Astrocyte (in vitro differentiated cells and primary cell): ENCODE data around the gene ADRA2C. TPM values are rescaled to one million over a fixed set of nuclear protein-coding genes. Genes with fewer than 3 reads are reported as not detected.
A peak's percentile ranks its signal among the peaks of the same experiment; 100 is the strongest.

Experiments used
- DNase-seq: peaks from one replicate; pipeline ENCODE4 v3.0.0-alpha.2; 2010; ENCODE audit warnings: low read depth
- FAIRE-seq: peaks from 2 replicates; lab custom pipeline; 2011; peaks lifted over from hg19 to GRCh38; lab: Jason Lieb, UNC
- H2AFZ ChIP-seq: 2 replicates; pipeline ENCODE4 v1.6.0; 2012; ENCODE audit warnings: low read depth, low read length, inconsistent platforms
- H3K27ac ChIP-seq: 2 replicates; pipeline ENCODE4 v1.5.1; 2011; ENCODE audit warnings: low read depth, low read length, inconsistent platforms
- H3K27me3 ChIP-seq: 2 replicates; pipeline ENCODE4 v1.6.0; 2011; ENCODE audit warnings: low read length, inconsistent platforms; ENCODE audit not compliant: insufficient read depth
- H3K36me3 ChIP-seq: 2 replicates; pipeline ENCODE4 v1.5.1; 2011; ENCODE audit warnings: low read length, inconsistent platforms; ENCODE audit not compliant: insufficient read depth
- H3K4me1 ChIP-seq: 2 replicates; pipeline ENCODE4 v1.5.1; 2011; ENCODE audit warnings: low read length, inconsistent platforms; ENCODE audit not compliant: insufficient read depth
- H3K4me2 ChIP-seq: 2 replicates; pipeline ENCODE4 v1.6.0; 2012; ENCODE audit warnings: low read length, inconsistent platforms
- H3K4me3 ChIP-seq: 2 replicates; pipeline ENCODE4 v1.5.1; 2011; ENCODE audit warnings: low read depth, mild to moderate bottlenecking, low read length, inconsistent platforms; ENCODE audit not compliant: insufficient read depth
- H3K79me2 ChIP-seq: 2 replicates; pipeline ENCODE4 v1.6.0; 2012; ENCODE audit warnings: mild to moderate bottlenecking, low read length, inconsistent platforms; ENCODE audit not compliant: insufficient read depth
- H3K9ac ChIP-seq: 2 replicates; pipeline ENCODE4 v1.6.0; 2012; ENCODE audit warnings: mild to moderate bottlenecking, low read length, inconsistent platforms
- H3K9me3 ChIP-seq: 2 replicates; pipeline ENCODE4 v1.5.1; 2012; ENCODE audit warnings: low read depth, mild to moderate bottlenecking, low read length, inconsistent platforms; ENCODE audit not compliant: insufficient read depth
- H4K20me1 ChIP-seq: 2 replicates; pipeline ENCODE4 v1.6.0; 2012; ENCODE audit warnings: low read length, inconsistent platforms; ENCODE audit not compliant: insufficient read depth
- H3K27ac Mint-ChIP-seq: one replicate; pipeline ENCODE4 v1.8.0; 2021; ENCODE audit warnings: mild to moderate bottlenecking, mixed read lengths; ENCODE audit not compliant: unreplicated experiment
- H3K27me3 Mint-ChIP-seq: one replicate; pipeline ENCODE4 v1.8.0; 2021; ENCODE audit warnings: low read depth, mixed read lengths; ENCODE audit not compliant: unreplicated experiment
- H3K36me3 Mint-ChIP-seq: one replicate; pipeline ENCODE4 v1.8.0; 2021; ENCODE audit warnings: low read depth, mixed read lengths; ENCODE audit not compliant: unreplicated experiment
- H3K4me1 Mint-ChIP-seq: one replicate; pipeline ENCODE4 v1.8.0; 2021; ENCODE audit warnings: low read depth, mixed read lengths; ENCODE audit not compliant: unreplicated experiment
- H3K4me3 Mint-ChIP-seq: one replicate; pipeline ENCODE4 v1.8.0; 2021; ENCODE audit warnings: mild to moderate bottlenecking, moderate library complexity, mixed read lengths; ENCODE audit not compliant: unreplicated experiment
- H3K9me3 Mint-ChIP-seq: one replicate; pipeline ENCODE4 v1.8.0; 2021; ENCODE audit warnings: mild to moderate bottlenecking, mixed read lengths; ENCODE audit not compliant: unreplicated experiment
- EZH2 ChIP-seq: IDR thresholded peaks from 2 replicates; pipeline ENCODE4 v1.6.1; 2012; ENCODE audit warnings: mild to moderate bottlenecking, low read length, inconsistent platforms; ENCODE audit not compliant: insufficient read depth
- total RNA-seq: library from RNA; stranded (reverse); gene quantifications from 2 replicates; pipeline ENCODE4 v1.2.1, GENCODE V29; 2021
- TF ChIP-seq, protein P1 (sequence below): IDR thresholded peaks from 2 replicates; pipeline ENCODE4 v1.5.1; 2011; ENCODE audit warnings: low read depth, mild to moderate bottlenecking, inconsistent platforms, low read length, moderate library complexity; ENCODE audit not compliant: insufficient read depth

Gene ADRA2C
- total RNA-seq, 1 donor from 2014 or later, result 4.2 TPM

DNA sequence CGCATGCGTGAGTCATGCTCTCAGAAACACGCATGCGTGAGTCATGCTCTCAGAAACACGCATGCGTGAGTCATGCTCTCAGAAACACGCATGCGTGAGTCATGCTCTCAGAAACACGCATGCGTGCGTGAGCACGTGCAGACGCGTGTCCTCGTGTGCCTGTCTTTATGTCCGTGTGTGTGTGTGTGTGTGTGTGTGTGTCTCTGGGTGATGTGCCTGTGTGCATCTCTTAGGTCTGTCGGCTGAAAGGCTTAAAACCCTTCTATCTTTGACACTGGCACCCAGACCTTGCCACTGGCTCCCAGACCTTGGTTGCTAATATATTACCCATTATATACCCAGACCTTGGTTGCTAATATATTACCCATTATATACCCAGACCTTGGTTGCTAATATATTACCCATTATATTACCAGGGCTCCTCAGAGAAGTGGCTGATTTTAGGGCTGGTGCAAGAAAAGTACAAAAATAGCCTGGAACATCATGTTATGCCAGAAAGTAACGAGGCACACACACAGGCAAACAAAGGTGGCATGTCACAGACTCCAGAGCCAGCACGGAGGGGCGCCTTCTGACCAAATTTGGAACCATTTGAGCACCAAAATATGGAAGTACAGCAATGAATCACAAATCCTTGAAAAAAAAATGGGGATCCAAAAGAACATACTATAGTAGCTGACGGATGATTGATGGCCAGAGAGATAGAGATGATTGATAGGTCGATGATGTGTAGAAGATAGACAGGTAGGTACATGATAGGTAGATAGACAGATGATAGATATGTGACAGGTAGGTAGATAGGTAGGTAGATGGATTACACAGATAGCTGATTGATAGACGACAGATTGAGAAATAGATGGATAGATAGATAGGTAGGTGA is 19.2 kb upstream of the ADRA2C start:
- Histone ChIP-seq H3K9me3 (peaks cover 7% of the 10 kb centered on the region), H3K27me3 (peaks cover 22% of the 10 kb centered on the region), H3K4me1 (no peaks in the 10 kb centered on the region), H4K20me1 (no peaks in the 10 kb centered on the region), H3K4me2 (no peak overlapping the region), H3K4me3 (no peak overlapping the region), H2AFZ (no peak overlapping the region), H3K27ac (no peak overlapping the region), H3K79me2 (no peaks in the 10 kb centered on the region), H3K36me3 (no peaks in the 10 kb centered on the region), H3K9ac (no peak overlapping the region)
- DNase-seq (no peak), FAIRE-seq (no peak)
- Mint-ChIP-seq H3K36me3 (peaks cover 1% of the 10 kb centered on the region), H3K4me3 (no peak overlapping the region), H3K27ac (no peak overlapping the region), H3K27me3 (peaks cover 70% of the 10 kb centered on the region), H3K9me3 (peaks cover 17% of the 10 kb centered on the region), H3K4me1 (no peaks in the 10 kb centered on the region)
- TF ChIP-seq, protein P1, sequence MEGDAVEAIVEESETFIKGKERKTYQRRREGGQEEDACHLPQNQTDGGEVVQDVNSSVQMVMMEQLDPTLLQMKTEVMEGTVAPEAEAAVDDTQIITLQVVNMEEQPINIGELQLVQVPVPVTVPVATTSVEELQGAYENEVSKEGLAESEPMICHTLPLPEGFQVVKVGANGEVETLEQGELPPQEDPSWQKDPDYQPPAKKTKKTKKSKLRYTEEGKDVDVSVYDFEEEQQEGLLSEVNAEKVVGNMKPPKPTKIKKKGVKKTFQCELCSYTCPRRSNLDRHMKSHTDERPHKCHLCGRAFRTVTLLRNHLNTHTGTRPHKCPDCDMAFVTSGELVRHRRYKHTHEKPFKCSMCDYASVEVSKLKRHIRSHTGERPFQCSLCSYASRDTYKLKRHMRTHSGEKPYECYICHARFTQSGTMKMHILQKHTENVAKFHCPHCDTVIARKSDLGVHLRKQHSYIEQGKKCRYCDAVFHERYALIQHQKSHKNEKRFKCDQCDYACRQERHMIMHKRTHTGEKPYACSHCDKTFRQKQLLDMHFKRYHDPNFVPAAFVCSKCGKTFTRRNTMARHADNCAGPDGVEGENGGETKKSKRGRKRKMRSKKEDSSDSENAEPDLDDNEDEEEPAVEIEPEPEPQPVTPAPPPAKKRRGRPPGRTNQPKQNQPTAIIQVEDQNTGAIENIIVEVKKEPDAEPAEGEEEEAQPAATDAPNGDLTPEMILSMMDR, result no peak
- TF ChIP-seq EZH2, result no peak

DNA sequence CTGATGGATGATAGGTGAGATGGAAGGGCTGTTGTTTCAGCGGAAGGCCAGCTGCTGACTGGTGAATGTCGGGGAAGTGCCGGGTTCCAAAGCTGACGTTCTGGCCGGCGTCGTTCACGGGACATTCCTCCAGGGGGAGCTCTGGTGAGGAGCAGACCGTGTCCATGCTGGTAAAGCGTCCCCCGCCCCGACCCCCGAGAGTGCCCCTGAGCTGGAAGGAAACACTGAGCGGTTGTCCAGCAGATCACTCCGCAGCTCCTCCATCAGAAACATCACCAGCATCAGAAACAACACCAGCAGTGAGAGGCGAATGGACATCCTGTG is 18.6 kb upstream of the ADRA2C start:
- DNase-seq (no peak), FAIRE-seq (no peak)
- no peak overlapping the region for H3K27ac Mint-ChIP-seq
- TF ChIP-seq, protein P1, result peak; percentile 8
- TF ChIP-seq EZH2, result peak; percentile 16
- no peaks in the 10 kb centered on the region for H4K20me1 ChIP-seq
- H3K4me2 ChIP-seq, result no peak overlapping the region
- no peaks in the 10 kb centered on the region for H3K4me1 Mint-ChIP-seq
- H3K4me3 ChIP-seq, result no peak overlapping the region
- H3K27me3 Mint-ChIP-seq, result peaks cover 68% of the 10 kb centered on the region
- H2AFZ ChIP-seq, result no peak overlapping the region
- H3K27me3 ChIP-seq, result peaks cover 22% of the 10 kb centered on the region
- H3K36me3 Mint-ChIP-seq, result no peaks in the 10 kb centered on the region
- H3K9ac ChIP-seq, result no peak overlapping the region
- H3K36me3 ChIP-seq, result no peaks in the 10 kb centered on the region
- peaks cover 12% of the 10 kb centered on the region for H3K9me3 Mint-ChIP-seq
- no peaks in the 10 kb centered on the region for H3K79me2 ChIP-seq
- H3K9me3 ChIP-seq, result peaks cover 3% of the 10 kb centered on the region
- H3K4me3 Mint-ChIP-seq, result no peak overlapping the region
- no peak overlapping the region for H3K27ac ChIP-seq
- H3K4me1 ChIP-seq, result no peaks in the 10 kb centered on the region
